ENCODE results near the gene NRN1. TPM values are rescaled to one million over a fixed set of nuclear protein-coding genes. Genes with fewer than 3 reads are reported as not detected.

The NRN1 gene
- total RNA-seq, 2 donors from 2014 or later: 0.44 to 0.57 TPM

GRCh38 chr6:5981126-5982026 is 25.3 kb downstream of the NRN1 start:
- no peak for TF ChIP-seq CTCF (conservative IDR thresholded peaks at IDR 0.05)
- DNase-seq: no peak
- no peaks in the 10 kb centered on the region for H3K4me1 ChIP-seq (ENCODE audit: control insufficient read depth, insufficient read depth, low read length)
- H3K9me3 ChIP-seq (ENCODE audit: control insufficient read depth, low read length): no peaks in the 10 kb centered on the region
- no peak overlapping the region for H3K9ac ChIP-seq (ENCODE audit: extremely low read depth, low read length, poor library complexity, severe bottlenecking)
- no peaks in the 10 kb centered on the region for H3K27me3 ChIP-seq (ENCODE audit: control insufficient read depth, insufficient read depth, low read length, poor library complexity, severe bottlenecking)
- no peaks in the 10 kb centered on the region for H3K36me3 ChIP-seq (ENCODE audit: control insufficient read depth, insufficient read depth, low read length)
- WGBS, 2 experiments (ENCODE audit: insufficient coverage in 1 of 2, insufficient read length in 1 of 2): 84 to 92% methylated on average over 5 to 7 of the region's 7 CpGs
- Mint-ChIP-seq H3K27ac (no peak overlapping the region), H3K9me3 (no peaks in the 10 kb centered on the region), H3K36me3 (ENCODE audit: low read depth) (no peaks in the 10 kb centered on the region), H3K4me3 (no peak overlapping the region), H3K4me1 (no peaks in the 10 kb centered on the region), H3K27me3 (ENCODE audit: insufficient read depth) (peaks cover 16% of the 10 kb centered on the region)
- H3K27ac ChIP-seq (ENCODE audit: low read depth, low read length): no peak overlapping the region
- no peak overlapping the region for H3K4me3 ChIP-seq (ENCODE audit: low read length)

GRCh38 chr6:5979650-5980420 is 26.9 kb downstream of the NRN1 start:
- Histone ChIP-seq H3K36me3 (ENCODE audit: control insufficient read depth, insufficient read depth, low read length) (no peaks in the 10 kb centered on the region), H3K4me3 (ENCODE audit: low read length) (no peak overlapping the region), H3K27me3 (ENCODE audit: control insufficient read depth, insufficient read depth, low read length, poor library complexity, severe bottlenecking) (no peaks in the 10 kb centered on the region), H3K9ac (ENCODE audit: extremely low read depth, low read length, poor library complexity, severe bottlenecking) (no peak overlapping the region), H3K27ac (ENCODE audit: low read depth, low read length) (no peak overlapping the region), H3K9me3 (ENCODE audit: control insufficient read depth, low read length) (no peaks in the 10 kb centered on the region), H3K4me1 (ENCODE audit: control insufficient read depth, insufficient read depth, low read length) (no peaks in the 10 kb centered on the region)
- peak; percentile 4 for DNase-seq
- Mint-ChIP-seq H3K4me3 (no peak overlapping the region), H3K27ac (no peak overlapping the region), H3K36me3 (ENCODE audit: low read depth) (no peaks in the 10 kb centered on the region), H3K27me3 (ENCODE audit: insufficient read depth) (peaks cover 7% of the 10 kb centered on the region), H3K4me1 (peaks cover 4% of the 10 kb centered on the region), H3K9me3 (no peaks in the 10 kb centered on the region)
- WGBS, 2 experiments (ENCODE audit: insufficient coverage in 1 of 2, insufficient read length in 1 of 2): 88 to 100% methylated on average over 5 to 9 of the region's 9 CpGs
- no peak for TF ChIP-seq CTCF (conservative IDR thresholded peaks at IDR 0.05)

GRCh38 chr6:5976811-5977210 is 29.9 kb downstream of the NRN1 start:
- H3K4me3 Mint-ChIP-seq: no peak overlapping the region
- no peak for TF ChIP-seq CTCF (conservative IDR thresholded peaks at IDR 0.05)
- Histone ChIP-seq H3K9me3 (ENCODE audit: control insufficient read depth, low read length) (no peaks in the 10 kb centered on the region), H3K4me1 (ENCODE audit: control insufficient read depth, insufficient read depth, low read length) (no peaks in the 10 kb centered on the region), H3K9ac (ENCODE audit: extremely low read depth, low read length, poor library complexity, severe bottlenecking) (no peak overlapping the region), H3K27me3 (ENCODE audit: control insufficient read depth, insufficient read depth, low read length, poor library complexity, severe bottlenecking) (no peaks in the 10 kb centered on the region), H3K4me3 (ENCODE audit: low read length) (no peak overlapping the region), H3K27ac (ENCODE audit: low read depth, low read length) (no peak overlapping the region), H3K36me3 (ENCODE audit: control insufficient read depth, insufficient read depth, low read length) (no peaks in the 10 kb centered on the region)
- 80 to 87% methylated on average over 1 to 3 of the region's 3 CpGs for WGBS, 2 experiments (ENCODE audit: insufficient coverage in 1 of 2, insufficient read length in 1 of 2)
- no peaks in the 10 kb centered on the region for H3K36me3 Mint-ChIP-seq (ENCODE audit: low read depth)
- H3K4me1 Mint-ChIP-seq: peaks cover 4% of the 10 kb centered on the region
- no peak overlapping the region for H3K27ac Mint-ChIP-seq
- H3K27me3 Mint-ChIP-seq (ENCODE audit: insufficient read depth): peaks cover 4% of the 10 kb centered on the region
- no peaks in the 10 kb centered on the region for H3K9me3 Mint-ChIP-seq
- DNase-seq: peak; percentile 24
